Suprapubic skin (tissue), 4 donors: ENCODE measurements around the gene CCNF.

Experiments
- POLR2A ChIP-seq, 2 donors: fragments of 450-650 bp; IDR thresholded peaks; one replicate each; pipeline ENCODE4 v1.6.1; 2017; ENCODE audit warnings: antibody characterized with exemption in 2 of 2, mild to moderate bottlenecking in 2 of 2, moderate library complexity in 2 of 2
- POLR2AphosphoS5 ChIP-seq, 3 donors: sonication (generic); formaldehyde crosslinking; IDR thresholded peaks; one replicate each; pipeline ENCODE4 v1.6.1; 2017; ENCODE audit warnings: antibody characterized with exemption in 3 of 3
- TF ChIP-seq, protein P1 (sequence below), 2 donors: fragments of 200-600 bp in 1 of 2; fragments of 450-650 bp in 1 of 2; sonication (generic) in 1 of 2; IDR thresholded peaks; one replicate each; pipeline ENCODE4 v1.5.1; 2016 to 2019; ENCODE audit warnings: antibody characterized with exemption in 2 of 2, mild to moderate bottlenecking in 1 of 2, moderate library complexity in 1 of 2

- TF ChIP-seq, protein P1, sequence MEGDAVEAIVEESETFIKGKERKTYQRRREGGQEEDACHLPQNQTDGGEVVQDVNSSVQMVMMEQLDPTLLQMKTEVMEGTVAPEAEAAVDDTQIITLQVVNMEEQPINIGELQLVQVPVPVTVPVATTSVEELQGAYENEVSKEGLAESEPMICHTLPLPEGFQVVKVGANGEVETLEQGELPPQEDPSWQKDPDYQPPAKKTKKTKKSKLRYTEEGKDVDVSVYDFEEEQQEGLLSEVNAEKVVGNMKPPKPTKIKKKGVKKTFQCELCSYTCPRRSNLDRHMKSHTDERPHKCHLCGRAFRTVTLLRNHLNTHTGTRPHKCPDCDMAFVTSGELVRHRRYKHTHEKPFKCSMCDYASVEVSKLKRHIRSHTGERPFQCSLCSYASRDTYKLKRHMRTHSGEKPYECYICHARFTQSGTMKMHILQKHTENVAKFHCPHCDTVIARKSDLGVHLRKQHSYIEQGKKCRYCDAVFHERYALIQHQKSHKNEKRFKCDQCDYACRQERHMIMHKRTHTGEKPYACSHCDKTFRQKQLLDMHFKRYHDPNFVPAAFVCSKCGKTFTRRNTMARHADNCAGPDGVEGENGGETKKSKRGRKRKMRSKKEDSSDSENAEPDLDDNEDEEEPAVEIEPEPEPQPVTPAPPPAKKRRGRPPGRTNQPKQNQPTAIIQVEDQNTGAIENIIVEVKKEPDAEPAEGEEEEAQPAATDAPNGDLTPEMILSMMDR (IDR thresholded peaks at IDR 0.05), result no peak
- TF ChIP-seq POLR2A (IDR thresholded peaks at IDR 0.05) (no peak), POLR2AphosphoS5 (IDR thresholded peaks at IDR 0.05) (no peak)
Measured at GRCh38 chr16:2476345-2476720, 47.1 kb downstream of the CCNF start.
